ENCODE data around the gene CFAP57. TPM values are rescaled to one million over a fixed set of nuclear protein-coding genes. Genes with fewer than 3 reads are reported as not detected.

CFAP57 gene
- total and polyA plus RNA-seq, 2 of the 4 experiments (the other 2 are of a cell fraction), result 0.29 to 0.36 TPM

DNA sequence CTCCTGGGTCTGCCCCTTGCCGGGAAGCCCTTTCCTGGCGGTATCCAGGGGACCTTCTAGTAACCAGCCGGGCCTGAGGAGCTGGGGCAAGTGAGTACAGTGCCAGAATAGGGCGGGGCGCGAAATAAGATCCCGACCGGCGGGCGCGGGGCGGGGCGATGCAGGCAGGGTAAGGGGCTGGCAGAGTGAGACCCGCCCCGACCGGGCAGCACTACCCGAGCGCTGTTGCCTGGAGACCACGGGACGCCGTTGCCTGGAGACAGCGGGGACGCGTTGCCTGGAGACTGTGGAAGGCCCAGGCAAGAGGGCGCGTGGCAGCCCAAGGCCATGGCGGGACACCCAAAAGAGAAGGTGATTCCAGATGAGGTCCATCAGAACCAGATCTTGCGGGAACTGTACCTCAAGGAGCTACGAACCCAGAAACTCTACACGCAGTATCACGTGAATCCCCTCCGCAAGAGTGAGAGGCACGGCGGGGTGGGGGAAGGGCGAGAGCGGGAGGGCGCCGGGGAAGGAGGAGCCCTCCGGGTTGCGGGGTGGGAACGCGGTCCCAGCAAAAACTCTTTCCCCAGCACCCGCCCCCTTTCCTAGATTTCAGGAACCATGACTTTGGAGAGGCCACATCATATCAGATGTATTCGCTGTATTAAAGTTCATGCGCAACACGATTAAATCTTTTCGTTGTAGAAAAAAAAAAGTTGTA lies 24.4 kb upstream of the CFAP57 start:
- intact Hi-C loops (cut with micrococcal nuclease) (no loop called here), in situ Hi-C loops (cut with MboI; ENCODE audit: low sequenced_read_pairs) (no loop called here), dilution Hi-C loops (cut with HindIII; ENCODE audit: low sequenced_read_pairs, unreplicated experiment) (no loop called here)
- CTCF ChIA-PET, result no interaction called here
- Histone ChIP-seq H2BK5ac (ENCODE audit: low read depth, low read length, poor library complexity, severe bottlenecking) (no peak overlapping the region), H3K23ac (ENCODE audit: low read depth, low read length) (no peak overlapping the region), H4K8ac (ENCODE audit: low read depth in 2 of 2, low read length in 2 of 2) (no peak overlapping the region), H3K4me2 (ENCODE audit: low read depth, low read length) (peak overlapping the region; percentile 99), H3K18ac (ENCODE audit: low read depth, low read length) (no peak overlapping the region), H3K56ac (ENCODE audit: extremely low read depth, insufficient read depth, low read length) (no peak overlapping the region), H2AFZ (replicated peaks; ENCODE audit: low read length, poor library complexity) (peak overlapping the region; percentile 94), H2BK20ac (ENCODE audit: low read depth, low read length) (no peak overlapping the region), H3K36me3 (ENCODE audit: control insufficient read depth, insufficient read depth, low read length) (no peaks in the 10 kb centered on the region), H3K27me3 (ENCODE audit: control insufficient read depth, insufficient read depth, low read length) (peaks cover 30% of the 10 kb centered on the region), H3K9me1 (ENCODE audit: insufficient read depth, low read length) (no peaks in the 10 kb centered on the region; the same call in 1 of the 2 replicates), H2AK9ac (replicated peaks; ENCODE audit: low read depth, low read length, poor library complexity) (no peak overlapping the region), H3K4ac (ENCODE audit: low read depth, low read length) (no peak overlapping the region), H3K9ac (ENCODE audit: low read depth, low read length) (peak overlapping the region; percentile 45; the same call in 1 of the 2 replicates), H3K14ac (replicated peaks; ENCODE audit: low read depth, low read length) (no peak overlapping the region), H3K4me1 (ENCODE audit: control insufficient read depth, insufficient read depth, low read length) (no peaks in the 10 kb centered on the region), H2AK5ac (ENCODE audit: low read depth, low read length) (no peak overlapping the region), H2BK15ac (ENCODE audit: low read depth, low read length) (no peak overlapping the region), H4K5ac (ENCODE audit: low read depth, low read length) (no peak overlapping the region), H4K20me1 (ENCODE audit: insufficient read depth, low read length) (no peaks in the 10 kb centered on the region), H2BK120ac (ENCODE audit: low read depth, low read length) (no peak overlapping the region), H3K4me3 (ENCODE audit: insufficient read depth, low read depth, low read length) (peak overlapping the region; percentile 70), H3K9me3 (ENCODE audit: control insufficient read depth, insufficient read depth, low read length) (no peaks in the 10 kb centered on the region), H4K91ac (ENCODE audit: insufficient read depth, low read depth, low read length) (no peak overlapping the region), H3K27ac (ENCODE audit: insufficient read depth, low read length) (no peak overlapping the region), H3K79me1 (ENCODE audit: low read depth in 1 of 2, low read length in 2 of 2) (no peaks in the 10 kb centered on the region)
- BruUV-seq (replicated peaks), result no TSS peak
- ATAC-seq (ENCODE audit: low read depth) (peak; percentile 93), DNase-seq (peak; percentile 32)
- TF ChIP-seq MXI1 (IDR thresholded peaks at IDR 0.05; ENCODE audit: borderline replicate concordance, low read depth, low read length), result peak; percentile 99
- no peak for TF ChIP-seq MAFK (IDR thresholded peaks at IDR 0.05; ENCODE audit: low read depth, low read length)
- POLR2A ChIA-PET (ENCODE audit: unreplicated experiment), result no interaction called here
- 0% methylated on average over 13 of the region's 47 CpGs; no CpG with 5 or more reads in 1 of the 2 experiments for WGBS, 2 experiments (ENCODE audit: extremely low coverage in 2 of 2, insufficient read length in 1 of 2)

Measured in IMR-90 (cell line).